Measurements from ENCODE around the gene ULK3.

The ULK3 gene

DNA sequence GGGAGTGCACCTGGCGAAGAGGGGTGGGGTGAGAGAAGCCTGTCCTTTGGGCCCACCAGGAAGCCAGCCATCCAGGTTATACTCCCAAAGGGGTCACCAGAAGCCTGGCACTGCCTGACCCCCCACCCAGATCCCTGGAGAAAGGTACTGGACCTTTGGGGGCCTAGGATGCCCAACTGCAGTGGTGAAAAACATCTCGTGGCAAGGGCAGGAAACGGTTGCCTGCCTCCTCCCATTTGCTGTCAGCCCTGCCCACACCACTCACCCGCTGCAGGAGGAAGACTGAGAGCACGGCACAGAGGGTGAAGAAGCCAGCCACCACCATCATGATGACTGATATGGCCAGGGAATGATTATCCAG, 2.2 kb upstream of the ULK3 start:
- Histone ChIP-seq H3K79me2 (ENCODE audit: control insufficient read depth, low read length) (peaks cover 7% of the 10 kb centered on the region; the same call in 1 of the 2 replicates), H3K27me3 (ENCODE audit: control insufficient read depth, low read length) (no peaks in the 10 kb centered on the region), H3K4me1 (ENCODE audit: control insufficient read depth, low read length) (peaks cover 29% of the 10 kb centered on the region), H3K36me3 (ENCODE audit: control insufficient read depth, low read length) (peaks cover 46% of the 10 kb centered on the region), H3K9me2 (replicated peaks; ENCODE audit: control insufficient read depth, low read length) (no peaks in the 10 kb centered on the region), H3K4me3 (ENCODE audit: low read length) (no peak overlapping the region), H3F3A (ENCODE audit: control insufficient read depth, insufficient read depth) (no peaks in the 10 kb centered on the region), H3K4me2 (ENCODE audit: low read length) (no peak overlapping the region), H3K9me3 (ENCODE audit: control insufficient read depth, insufficient read depth, low read length) (no peaks in the 10 kb centered on the region), H4K20me1 (ENCODE audit: control insufficient read depth, insufficient read depth, low read depth, low read length) (peaks cover 4% of the 10 kb centered on the region; the same call in 1 of the 2 replicates), H3K27ac (ENCODE audit: low read depth, low read length) (no peak overlapping the region)
- TF ChIP-seq EZH2phosphoT487 (IDR thresholded peaks at IDR 0.05; ENCODE audit: borderline replicate concordance, low read length) = no peak
- TF ChIP-seq, protein P1, sequence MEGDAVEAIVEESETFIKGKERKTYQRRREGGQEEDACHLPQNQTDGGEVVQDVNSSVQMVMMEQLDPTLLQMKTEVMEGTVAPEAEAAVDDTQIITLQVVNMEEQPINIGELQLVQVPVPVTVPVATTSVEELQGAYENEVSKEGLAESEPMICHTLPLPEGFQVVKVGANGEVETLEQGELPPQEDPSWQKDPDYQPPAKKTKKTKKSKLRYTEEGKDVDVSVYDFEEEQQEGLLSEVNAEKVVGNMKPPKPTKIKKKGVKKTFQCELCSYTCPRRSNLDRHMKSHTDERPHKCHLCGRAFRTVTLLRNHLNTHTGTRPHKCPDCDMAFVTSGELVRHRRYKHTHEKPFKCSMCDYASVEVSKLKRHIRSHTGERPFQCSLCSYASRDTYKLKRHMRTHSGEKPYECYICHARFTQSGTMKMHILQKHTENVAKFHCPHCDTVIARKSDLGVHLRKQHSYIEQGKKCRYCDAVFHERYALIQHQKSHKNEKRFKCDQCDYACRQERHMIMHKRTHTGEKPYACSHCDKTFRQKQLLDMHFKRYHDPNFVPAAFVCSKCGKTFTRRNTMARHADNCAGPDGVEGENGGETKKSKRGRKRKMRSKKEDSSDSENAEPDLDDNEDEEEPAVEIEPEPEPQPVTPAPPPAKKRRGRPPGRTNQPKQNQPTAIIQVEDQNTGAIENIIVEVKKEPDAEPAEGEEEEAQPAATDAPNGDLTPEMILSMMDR (IDR thresholded peaks at IDR 0.05; ENCODE audit: low read depth, low read length, poor library complexity, severe bottlenecking) = no peak

DNA sequence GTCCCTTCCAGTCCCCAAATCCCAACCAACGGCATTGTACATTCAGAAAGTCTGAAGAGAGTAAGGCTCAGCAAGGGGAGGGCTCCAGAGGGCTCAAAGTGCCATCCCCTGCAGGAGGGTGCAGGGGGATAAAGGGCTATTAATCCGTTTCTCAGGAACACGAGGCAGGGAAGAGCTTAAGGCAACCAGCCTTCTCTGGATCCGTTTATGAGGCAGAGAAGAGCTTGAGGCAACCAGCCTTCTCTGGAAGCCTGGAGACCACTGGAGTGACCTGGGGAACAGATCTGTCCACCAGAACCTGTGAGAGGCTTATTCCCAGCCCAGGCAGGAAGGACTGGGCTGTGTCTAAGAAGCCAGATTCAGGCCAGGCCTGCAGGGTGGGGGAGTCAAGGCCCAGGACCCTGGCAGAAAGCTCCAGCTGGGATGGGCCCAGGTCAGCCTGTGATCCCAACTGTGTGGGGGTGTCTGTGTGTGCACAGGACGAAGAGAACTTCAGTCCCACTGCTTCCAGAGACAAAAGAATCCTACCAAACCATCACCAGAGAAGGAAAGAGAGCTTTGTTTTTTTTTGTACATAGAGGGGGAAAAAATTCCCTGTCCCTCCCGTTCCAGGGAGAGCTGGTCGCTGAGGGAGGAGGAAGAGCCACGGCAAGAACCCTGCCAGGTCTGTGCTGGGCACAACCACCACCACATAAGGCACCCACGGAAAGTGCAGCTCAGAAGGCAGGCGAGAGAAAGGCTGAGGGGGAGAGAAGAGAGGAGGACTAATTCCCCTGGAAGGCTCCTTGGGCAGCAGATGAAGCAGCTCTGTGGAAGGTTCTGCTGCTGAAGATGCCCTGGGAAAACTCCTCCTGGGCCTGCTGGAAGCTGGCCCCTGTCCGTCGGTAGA, 1.6 kb upstream of the ULK3 start:
- Histone ChIP-seq H3K9me2 (replicated peaks; ENCODE audit: control insufficient read depth, low read length) (no peaks in the 10 kb centered on the region), H4K20me1 (ENCODE audit: control insufficient read depth, insufficient read depth, low read depth, low read length) (peaks cover 4% of the 10 kb centered on the region; the same call in 1 of the 2 replicates), H3K4me2 (ENCODE audit: low read length) (peak overlapping the region; percentile 67), H3K4me3 (ENCODE audit: low read length) (no peak overlapping the region), H3K27ac (ENCODE audit: low read depth, low read length) (no peak overlapping the region), H3K9me3 (ENCODE audit: control insufficient read depth, insufficient read depth, low read length) (no peaks in the 10 kb centered on the region), H3K27me3 (ENCODE audit: control insufficient read depth, low read length) (no peaks in the 10 kb centered on the region), H3F3A (ENCODE audit: control insufficient read depth, insufficient read depth) (no peaks in the 10 kb centered on the region), H3K79me2 (ENCODE audit: control insufficient read depth, low read length) (peaks cover 7% of the 10 kb centered on the region; the same call in 1 of the 2 replicates), H3K36me3 (ENCODE audit: control insufficient read depth, low read length) (peaks cover 39% of the 10 kb centered on the region), H3K4me1 (ENCODE audit: control insufficient read depth, low read length) (peaks cover 29% of the 10 kb centered on the region)
- TF ChIP-seq, protein P1 (IDR thresholded peaks at IDR 0.05; ENCODE audit: low read depth, low read length, poor library complexity, severe bottlenecking) = no peak

DNA sequence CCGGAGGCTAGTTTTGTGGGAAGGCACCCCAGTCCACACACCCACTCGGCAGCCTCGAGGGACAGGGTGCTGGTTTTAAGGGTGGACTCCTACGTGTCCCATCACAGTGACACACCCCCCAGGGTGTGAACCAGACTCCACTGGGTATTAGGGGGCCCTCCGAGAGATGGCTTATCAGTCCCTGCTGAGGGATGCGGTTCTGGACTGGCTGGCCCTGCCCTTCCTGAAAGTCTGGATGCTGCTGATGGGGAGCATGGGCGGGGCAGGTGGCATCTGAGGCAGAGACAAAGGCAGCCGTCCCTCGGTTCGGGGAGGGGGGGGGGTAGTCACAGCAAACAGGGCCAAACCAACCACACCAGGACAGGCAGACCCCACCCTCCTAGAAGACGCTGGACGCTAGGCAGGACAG, 939 bp upstream of the ULK3 start:
- Histone ChIP-seq H4K20me1 (ENCODE audit: control insufficient read depth, insufficient read depth, low read depth, low read length) (peaks cover 4% of the 10 kb centered on the region; the same call in 1 of the 2 replicates), H3K4me3 (ENCODE audit: low read length) (peak overlapping the region; percentile 100), H3K79me2 (ENCODE audit: control insufficient read depth, low read length) (peaks cover 7% of the 10 kb centered on the region; the same call in 1 of the 2 replicates), H3K36me3 (ENCODE audit: control insufficient read depth, low read length) (peaks cover 39% of the 10 kb centered on the region), H3K4me2 (ENCODE audit: low read length) (peak overlapping the region; percentile 67), H3K27ac (ENCODE audit: low read depth, low read length) (peak overlapping the region; percentile 41), H3K9me3 (ENCODE audit: control insufficient read depth, insufficient read depth, low read length) (no peaks in the 10 kb centered on the region), H3K4me1 (ENCODE audit: control insufficient read depth, low read length) (peaks cover 29% of the 10 kb centered on the region), H3F3A (ENCODE audit: control insufficient read depth, insufficient read depth) (no peaks in the 10 kb centered on the region), H3K27me3 (ENCODE audit: control insufficient read depth, low read length) (no peaks in the 10 kb centered on the region), H3K9me2 (replicated peaks; ENCODE audit: control insufficient read depth, low read length) (no peaks in the 10 kb centered on the region)
- no peak for TF ChIP-seq EZH2phosphoT487 (IDR thresholded peaks at IDR 0.05; ENCODE audit: borderline replicate concordance, low read length)
- TF ChIP-seq, protein P1 (IDR thresholded peaks at IDR 0.05; ENCODE audit: low read depth, low read length, poor library complexity, severe bottlenecking) = no peak
